Astrocyte of the spinal cord (primary cell): Measurements from ENCODE around the gene IQSEC3.
"Not testable (repeated sequence)": the region's sequence is repeated elsewhere in the genome, so short reads cannot be mapped to it uniquely, and the experiment has no call there.

ENCODE experiments used
- DNase-seq: peaks from one replicate; pipeline ENCODE4 v3.0.0; 2011; ENCODE audit warnings: low read depth, low spot score
- H3K4me3 ChIP-seq: 2 replicates; pipeline ENCODE4 v1.5.1; 2011; ENCODE audit warnings: low read depth, mild to moderate bottlenecking, low read length, moderate library complexity
- in situ Hi-C: cut with HindIII; loops from 2 replicates; pipeline ENCODE4 v1.10.0; 2017; ENCODE audit warnings: low sequenced_read_pairs
- TF ChIP-seq, protein P1 (sequence below): IDR thresholded peaks from 2 replicates; pipeline ENCODE4 v1.5.1; 2012; ENCODE audit warnings: low read depth, mild to moderate bottlenecking, low read length, inconsistent platforms

Gene IQSEC3

DNA sequence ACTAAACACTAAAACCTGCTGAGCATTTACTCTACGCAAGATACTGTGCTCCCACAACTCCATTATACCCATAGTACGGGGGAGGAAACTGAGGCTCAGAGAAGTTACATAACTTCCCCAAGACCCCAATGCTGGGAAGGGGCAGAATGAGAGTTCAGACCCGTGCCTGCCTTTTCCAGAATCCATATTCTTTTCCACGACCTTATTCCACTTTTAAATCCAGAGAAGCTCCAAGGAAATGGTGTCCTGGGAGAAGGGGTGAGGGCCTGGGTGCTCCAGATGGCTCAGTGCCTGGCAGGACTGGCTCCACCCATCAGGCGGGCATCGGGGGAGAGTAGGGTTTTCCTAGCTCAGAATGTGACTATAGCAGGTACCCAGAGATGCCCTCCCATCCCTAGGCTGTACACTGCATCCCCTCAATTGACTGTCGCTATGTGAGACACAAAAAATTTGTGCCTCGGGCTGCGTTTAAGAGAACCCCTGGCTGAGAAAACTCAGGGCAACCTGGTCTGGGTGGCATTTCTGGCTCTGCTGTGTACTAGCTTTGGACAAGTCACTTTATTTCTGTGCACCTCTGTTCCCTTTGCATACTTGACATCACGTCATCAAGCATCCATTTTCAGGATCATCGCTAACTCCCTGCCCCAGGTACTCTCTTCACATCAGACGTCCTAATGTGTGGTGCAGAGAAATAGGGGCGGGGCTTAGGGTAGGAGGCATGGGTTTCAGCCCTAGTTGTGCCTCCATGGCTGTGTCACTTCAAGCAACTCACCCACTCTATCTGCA, 11.6 kb upstream of the IQSEC3 start:
- in situ Hi-C loops: no loop called here
- no peak for DNase-seq
- TF ChIP-seq, protein P1, sequence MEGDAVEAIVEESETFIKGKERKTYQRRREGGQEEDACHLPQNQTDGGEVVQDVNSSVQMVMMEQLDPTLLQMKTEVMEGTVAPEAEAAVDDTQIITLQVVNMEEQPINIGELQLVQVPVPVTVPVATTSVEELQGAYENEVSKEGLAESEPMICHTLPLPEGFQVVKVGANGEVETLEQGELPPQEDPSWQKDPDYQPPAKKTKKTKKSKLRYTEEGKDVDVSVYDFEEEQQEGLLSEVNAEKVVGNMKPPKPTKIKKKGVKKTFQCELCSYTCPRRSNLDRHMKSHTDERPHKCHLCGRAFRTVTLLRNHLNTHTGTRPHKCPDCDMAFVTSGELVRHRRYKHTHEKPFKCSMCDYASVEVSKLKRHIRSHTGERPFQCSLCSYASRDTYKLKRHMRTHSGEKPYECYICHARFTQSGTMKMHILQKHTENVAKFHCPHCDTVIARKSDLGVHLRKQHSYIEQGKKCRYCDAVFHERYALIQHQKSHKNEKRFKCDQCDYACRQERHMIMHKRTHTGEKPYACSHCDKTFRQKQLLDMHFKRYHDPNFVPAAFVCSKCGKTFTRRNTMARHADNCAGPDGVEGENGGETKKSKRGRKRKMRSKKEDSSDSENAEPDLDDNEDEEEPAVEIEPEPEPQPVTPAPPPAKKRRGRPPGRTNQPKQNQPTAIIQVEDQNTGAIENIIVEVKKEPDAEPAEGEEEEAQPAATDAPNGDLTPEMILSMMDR: no peak
- H3K4me3 ChIP-seq: no peak overlapping the region

DNA sequence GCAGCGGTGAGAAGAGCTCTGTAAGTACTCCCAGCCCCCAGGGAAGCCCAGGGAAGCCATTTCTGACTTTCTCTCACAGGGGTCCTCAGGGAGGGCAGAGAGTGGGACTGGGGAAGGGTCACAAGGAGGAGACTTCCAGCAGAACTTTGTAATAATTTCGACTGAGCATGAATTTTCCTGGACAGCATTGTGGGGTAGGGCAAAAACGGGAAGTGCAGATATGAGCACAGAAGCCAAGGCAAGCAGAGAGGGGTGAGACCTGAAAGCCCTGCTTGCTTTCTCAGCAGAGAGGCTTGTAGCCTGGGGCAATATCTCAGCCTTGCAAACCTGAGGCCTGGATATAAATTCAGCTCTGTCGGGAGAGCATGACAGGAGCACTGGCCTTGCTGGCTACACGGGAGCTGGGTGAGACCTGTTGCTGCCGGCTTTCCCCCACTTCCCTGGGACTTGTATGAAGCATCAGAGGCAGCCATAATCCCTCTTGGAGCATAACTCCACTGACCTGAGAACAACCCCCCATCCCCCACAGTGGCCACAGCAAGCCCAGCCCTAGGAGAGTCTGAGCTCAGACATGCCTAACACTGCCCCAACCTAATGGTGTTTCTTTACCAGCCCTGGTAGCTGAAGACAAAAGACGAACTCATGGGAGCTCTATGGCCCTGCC, 9.8 kb upstream of the IQSEC3 start:
- no peak for DNase-seq
- in situ Hi-C loops: no loop called here
- TF ChIP-seq, protein P1: no peak

DNA sequence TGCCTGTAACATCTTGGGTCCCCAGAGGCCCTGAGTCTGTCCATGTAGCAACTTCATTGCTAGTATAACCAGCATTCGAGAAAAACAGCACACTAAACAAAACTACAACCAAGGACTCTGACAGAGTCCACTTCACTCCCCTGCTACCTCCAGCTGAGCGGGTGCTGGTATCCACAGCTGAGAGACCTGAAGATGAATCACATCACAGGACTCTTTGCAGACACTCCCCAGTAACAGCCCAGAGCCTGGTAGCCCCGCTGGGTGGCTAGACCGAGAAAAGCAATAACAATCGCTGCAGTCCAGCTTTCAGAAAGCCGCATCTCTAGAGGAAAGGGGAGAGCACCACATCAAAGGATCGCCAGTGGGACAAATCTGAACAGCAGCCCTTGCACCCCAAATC, 9.0 kb upstream of the IQSEC3 start:
- TF ChIP-seq, protein P1: no peak
- H3K4me3 ChIP-seq: no peak overlapping the region
- in situ Hi-C loops: no loop called here
- no peak for DNase-seq

More for the DNA sequence above, 9.8 kb upstream of the IQSEC3 start:
- H3K4me3 ChIP-seq: no peak overlapping the region

DNA sequence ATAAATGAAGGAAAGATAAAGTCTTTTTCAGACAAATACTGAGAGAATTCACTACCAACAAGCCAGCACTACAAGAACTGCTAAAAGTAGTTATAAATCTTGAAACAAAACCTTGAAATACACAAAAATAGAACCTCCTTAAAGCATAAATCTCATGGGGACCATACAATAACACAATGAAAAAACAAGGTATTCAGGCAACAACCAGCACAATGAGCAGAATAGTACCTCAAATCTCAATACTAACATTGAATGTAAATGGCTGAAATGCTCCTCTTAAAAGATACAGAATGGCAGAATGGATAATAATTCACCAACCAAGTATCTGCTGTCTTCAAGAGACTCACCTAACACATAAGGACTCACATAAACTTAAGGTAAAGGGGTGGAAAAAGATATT, 7.7 kb upstream of the IQSEC3 start:
- in situ Hi-C loops: no loop called here
- TF ChIP-seq, protein P1: no peak
- no peak for DNase-seq
- H3K4me3 ChIP-seq: no peak overlapping the region

DNA sequence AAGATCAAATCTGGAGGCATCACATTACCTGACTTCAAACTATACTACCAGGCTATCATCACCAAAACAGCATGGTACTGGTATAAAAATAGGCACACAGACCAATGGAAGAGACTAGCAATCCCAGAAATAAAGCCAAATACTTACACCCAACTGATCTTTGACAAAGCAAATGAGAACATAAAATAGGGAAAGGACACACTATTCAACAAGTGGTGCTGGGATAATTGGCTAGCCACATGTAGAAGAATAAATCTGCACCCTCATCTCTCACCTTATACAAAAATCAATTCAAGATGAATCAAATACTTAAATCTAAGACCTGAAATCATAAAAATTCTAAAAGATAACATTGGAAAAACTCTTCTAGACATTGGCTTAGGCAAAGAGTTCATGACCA, 4.7 kb upstream of the IQSEC3 start:
- DNase-seq, in situ Hi-C loops: not testable (repeated sequence)

DNA sequence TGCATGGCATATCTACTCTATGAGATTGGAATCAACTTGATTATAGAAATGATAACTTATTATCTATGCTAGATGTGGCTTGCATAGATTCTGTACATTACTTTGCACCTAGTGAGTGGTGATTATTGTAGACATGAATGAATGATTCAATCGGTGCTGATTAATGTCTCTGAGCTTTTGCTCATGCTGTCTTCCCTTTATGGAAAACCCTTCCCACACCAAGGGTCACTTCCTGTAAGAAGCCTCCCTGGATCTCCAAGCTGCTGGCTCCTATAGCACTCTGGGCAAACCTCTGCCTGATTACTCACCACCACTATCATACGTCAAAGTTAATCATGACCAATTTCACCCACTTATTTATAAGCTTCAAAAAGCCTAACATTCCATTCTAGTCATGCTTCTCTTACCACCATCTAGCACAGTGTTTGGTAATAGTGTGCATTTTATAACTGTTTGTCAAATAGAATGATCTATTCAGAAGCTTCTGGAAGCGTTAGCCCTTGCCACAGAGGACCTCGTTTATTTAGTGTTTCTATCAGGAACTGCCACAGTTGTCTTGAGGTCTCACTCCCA, 990 bp upstream of the IQSEC3 start:
- DNase-seq, in situ Hi-C loops, H3K4me3 ChIP-seq: not testable (repeated sequence)

More for the DNA sequence above, 4.7 kb upstream of the IQSEC3 start:
- not testable (repeated sequence) for H3K4me3 ChIP-seq

DNA sequence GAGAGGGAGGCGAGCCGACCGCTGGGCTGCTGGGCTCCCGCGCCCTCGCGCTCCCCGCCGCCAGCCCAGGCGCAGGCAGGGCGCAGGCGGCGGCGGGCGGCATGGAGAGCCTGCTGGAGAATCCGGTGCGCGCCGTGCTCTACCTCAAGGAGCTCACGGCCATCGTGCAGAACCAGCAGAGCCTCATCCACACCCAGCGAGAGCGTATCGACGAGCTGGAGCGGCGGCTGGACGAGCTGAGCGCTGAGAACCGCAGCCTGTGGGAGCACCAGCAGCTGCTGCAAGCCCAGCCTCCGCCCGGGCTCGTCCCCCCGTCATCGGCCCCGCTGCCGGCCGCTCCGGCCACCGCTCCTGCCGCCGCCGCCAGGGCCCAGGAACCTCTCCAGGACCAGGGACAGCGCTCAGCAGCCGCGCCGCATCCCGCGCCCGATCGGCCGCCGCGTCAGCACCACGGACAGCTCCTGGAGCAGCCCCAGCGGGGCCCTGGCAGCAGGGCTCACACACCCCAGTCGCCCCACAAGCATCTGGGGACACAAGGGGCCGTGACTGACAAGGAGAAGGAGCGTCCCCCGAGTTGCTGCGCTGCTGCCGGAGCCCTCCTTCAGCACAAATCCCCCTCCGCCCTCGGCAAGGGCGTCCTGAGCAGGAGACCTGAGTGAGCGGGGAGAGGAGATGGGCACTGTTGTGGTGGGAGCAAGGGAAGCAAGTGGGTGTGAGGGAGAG, 376 bp downstream of the IQSEC3 start:
- H3K4me3 ChIP-seq, in situ Hi-C loops: not testable (repeated sequence)
- DNase-seq: peak; percentile 33

DNA sequence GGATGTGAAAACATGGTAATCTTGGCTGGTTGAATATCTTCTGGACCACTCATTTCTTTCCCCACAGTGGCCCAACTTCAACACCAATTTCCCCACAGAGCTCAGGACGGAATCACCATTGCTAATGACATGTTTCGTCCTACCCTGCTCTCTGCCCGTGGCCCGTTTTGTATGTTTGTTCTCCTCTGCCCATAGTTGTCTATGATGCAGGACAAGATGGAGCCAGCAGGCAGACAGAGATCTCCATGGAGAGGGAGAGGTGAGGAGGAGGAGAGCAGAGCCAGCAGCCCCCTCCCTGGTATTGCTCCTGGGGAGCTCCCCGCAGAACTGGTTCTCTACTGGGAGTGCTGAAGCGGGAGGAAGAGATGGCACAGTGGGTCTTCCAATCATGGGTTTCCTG, 3.1 kb downstream of the IQSEC3 start:
- in situ Hi-C loops, H3K4me3 ChIP-seq, DNase-seq: not testable (repeated sequence)

DNA sequence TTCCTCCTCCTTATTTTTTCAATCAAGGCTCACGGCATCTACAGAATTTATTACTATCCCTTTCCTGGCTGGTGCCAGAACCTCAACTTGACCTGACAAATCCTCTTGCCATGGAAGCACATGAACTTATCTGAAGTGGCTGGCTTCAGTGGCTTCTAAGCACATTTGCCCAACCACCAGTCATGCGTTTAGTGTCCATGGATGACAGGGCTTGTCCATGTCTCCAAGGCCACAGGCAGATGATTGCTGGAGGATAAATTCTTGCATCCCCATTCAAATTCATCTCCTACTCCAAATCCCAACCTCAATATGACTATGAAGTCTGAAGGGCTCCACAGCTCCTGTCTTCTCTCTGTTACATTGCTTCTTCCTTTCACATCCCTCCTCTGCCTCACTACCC, 4.0 kb downstream of the IQSEC3 start:
- DNase-seq, H3K4me3 ChIP-seq, in situ Hi-C loops: not testable (repeated sequence)

DNA sequence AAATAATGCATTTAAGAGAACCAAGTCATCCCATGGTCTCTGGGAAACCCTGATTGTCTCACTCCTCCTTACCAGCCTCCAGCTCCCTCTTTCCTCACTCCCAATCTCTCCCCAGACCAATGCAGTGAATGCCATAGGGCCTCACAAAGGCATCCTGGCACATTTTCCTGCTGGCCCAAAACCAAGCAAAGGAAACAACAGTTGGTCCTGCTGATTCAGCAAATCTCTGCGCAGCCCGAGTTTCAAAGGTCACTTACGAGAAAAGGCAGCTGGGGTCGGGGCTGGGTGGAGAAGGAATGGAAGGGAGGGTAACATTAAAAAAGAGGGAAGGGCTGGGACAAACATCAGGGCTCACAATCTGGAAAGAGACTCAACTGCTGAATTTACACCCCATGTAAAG, 5.5 kb downstream of the IQSEC3 start:
- DNase-seq, H3K4me3 ChIP-seq, in situ Hi-C loops: not testable (repeated sequence)

DNA sequence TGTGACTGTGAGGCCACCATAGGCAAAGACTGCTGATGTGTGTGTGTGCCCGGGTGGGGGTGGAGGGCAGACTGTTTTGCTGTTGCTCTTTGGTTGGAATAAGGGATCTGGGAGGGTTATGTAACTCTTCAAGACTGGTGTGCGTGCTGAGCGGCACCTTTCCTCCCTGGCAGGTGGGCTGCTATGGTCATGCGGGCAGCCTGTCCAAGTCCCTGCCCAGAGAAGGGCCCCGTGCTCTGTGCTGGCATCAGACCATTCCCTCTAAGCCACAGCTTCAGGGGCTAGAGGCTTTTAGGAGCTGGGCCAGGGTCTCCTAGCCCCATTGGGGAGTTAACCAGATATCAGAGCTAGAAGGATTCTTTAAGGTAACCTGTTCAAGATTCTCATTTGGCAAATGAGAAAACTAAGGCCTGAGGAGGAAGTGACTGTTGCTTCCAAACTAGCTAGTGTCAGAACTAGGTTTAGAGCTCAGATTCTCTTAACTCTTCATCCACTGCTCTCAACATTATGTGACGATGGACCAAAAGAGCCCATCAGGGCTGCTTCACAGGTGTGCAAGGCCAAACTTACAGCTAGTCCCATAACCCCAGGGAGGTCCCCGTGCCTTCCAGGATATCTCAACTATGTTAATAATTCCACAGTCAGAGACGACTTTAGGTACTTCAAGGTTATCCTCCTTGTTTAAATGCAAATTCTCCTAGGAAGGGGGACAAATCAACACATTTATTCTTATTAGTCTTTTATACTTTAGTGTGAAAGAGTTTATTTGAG, 8.0 kb downstream of the IQSEC3 start:
- DNase-seq, in situ Hi-C loops, H3K4me3 ChIP-seq: not testable (repeated sequence)

DNA sequence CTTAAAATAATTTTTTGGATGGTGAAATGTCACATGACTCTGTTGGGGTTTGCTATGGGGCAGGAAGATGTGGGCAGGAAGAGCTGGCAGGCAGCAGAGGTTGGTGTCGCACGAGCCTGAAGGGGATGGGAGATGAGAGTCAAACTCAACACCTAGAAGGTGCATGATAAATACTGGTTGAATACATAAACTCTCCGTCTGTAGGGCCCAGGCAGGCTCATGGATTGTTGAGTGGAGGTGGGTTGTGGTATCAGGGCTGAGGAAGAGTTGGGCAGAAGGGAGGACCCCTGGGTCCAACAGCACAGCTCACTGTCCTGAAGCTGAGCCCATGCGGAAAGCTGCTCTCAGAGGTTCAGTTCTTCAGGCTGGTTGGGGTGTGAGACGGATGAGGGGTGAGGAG, 9.0 kb downstream of the IQSEC3 start:
- in situ Hi-C loops, DNase-seq, H3K4me3 ChIP-seq: not testable (repeated sequence)
